Measurements from ENCODE around the gene MED10. TPM values are rescaled to one million over a fixed set of nuclear protein-coding genes. Genes with fewer than 3 reads are reported as not detected.

The MED10 gene
- total RNA-seq (2012; rRNA removed) (9.1 and 15.6 TPM in 2 replicates), polyA plus RNA-seq (2012; rRNA removed) (60.0 and 67.5 TPM in 2 replicates), Bru-seq, nascent RNA (percentile 89 among the genes with signal in this experiment), BruChase-seq, experiment 1, labeled RNA remaining after a 6-hour chase (percentile 64 among the genes with signal in this experiment), BruChase-seq, experiment 2, labeled RNA remaining after a 2-hour chase (percentile 68 among the genes with signal in this experiment)
- polyA plus RNA-seq (2012; cell fraction: cytosol; rRNA removed), result 46.6 and 71.9 TPM in 2 replicates
- 32.8 and 63.9 TPM in 2 replicates for polyA plus RNA-seq (2012; cell fraction: nucleus; rRNA removed; ENCODE audit: low replicate concordance)
- long read RNA-seq, transcript MED10-201 (4 exons, 1,141 nt), result major isoform, 41 of 49 reads
- long read RNA-seq, partial matches to known transcripts, result 6 of 49 reads
- long read RNA-seq, other reads (novel, unspliced or antisense), result 1 of 49 reads

GRCh38 chr5:6377905-6378765 is at the start of gene MED10:
TSS of gene MED10 (minus strand) at chr5:6378547. CDS start at chr5:6378483, 64 bp downstream.
- peak within 1 kb of the TSS; percentile 80 for H3K27ac ChIP-seq (ENCODE audit: insufficient read depth, low read length)
- H3K4me2 ChIP-seq (ENCODE audit: low read depth, low read length), result peak within 1 kb of the TSS; percentile 75
- no peak within 1 kb of the TSS for H2BK15ac ChIP-seq (ENCODE audit: low read depth, low read length)
- ATAC-seq (ENCODE audit: low read depth), result peak; percentile 98
- intact Hi-C loops (cut with micrococcal nuclease), result loop anchor here (1.0 to 10.0 kb wide), 3 partner anchors 227 to 884 kb away; no protein-coding TSS in a partner anchor
- WGBS, 2 experiments (ENCODE audit: extremely low coverage in 2 of 2, insufficient read length in 1 of 2), result 1% methylated on average over 34 of the region's 60 CpGs; no CpG with 5 or more reads in 1 of the 2 experiments
- ChIA-PET CTCF (no interaction called here), POLR2A (ENCODE audit: unreplicated experiment) (interaction anchor here (0.6 to 0.7 kb wide), 3 partner anchors 48 to 883 kb away, joined by 3 to 6 read pairs (median 4); no protein-coding TSS in a partner anchor)
- H3K9me1 ChIP-seq (ENCODE audit: insufficient read depth, low read length), result no peaks in the 10 kb centered on the region; the same call in 1 of the 2 replicates
- peak within 1 kb of the TSS; percentile 69 for H4K5ac ChIP-seq (ENCODE audit: low read depth, low read length)
- H4K8ac ChIP-seq (ENCODE audit: low read depth in 2 of 2, low read length in 2 of 2), result peak within 1 kb of the TSS; percentile 68 to 94
- no peaks in the 10 kb centered on the region for H3K9me3 ChIP-seq (ENCODE audit: control insufficient read depth, insufficient read depth, low read length)
- peak within 1 kb of the TSS; percentile 98 for H2AK9ac ChIP-seq (replicated peaks; ENCODE audit: low read depth, low read length, poor library complexity)
- no peak within 1 kb of the TSS for H2BK120ac ChIP-seq (ENCODE audit: low read depth, low read length)
- in situ Hi-C loops (cut with MboI; ENCODE audit: low sequenced_read_pairs), result loop anchor here (10.0 kb wide), 2 partner anchors 217 to 883 kb away; no protein-coding TSS in a partner anchor
- H3K79me1 ChIP-seq (ENCODE audit: low read depth in 1 of 2, low read length in 2 of 2), result peaks cover 19 to 31% of the 10 kb centered on the region in 2 experiments
- peak within 1 kb of the TSS; percentile 89 for H3K4ac ChIP-seq (ENCODE audit: low read depth, low read length)
- H2BK20ac ChIP-seq (ENCODE audit: low read depth, low read length), result no peak within 1 kb of the TSS
- peak within 1 kb of the TSS; percentile 68; the same call in 1 of the 2 replicates for H3K23ac ChIP-seq (ENCODE audit: low read depth, low read length)
- no peak within 1 kb of the TSS; the same call in 1 of the 2 replicates for H3K18ac ChIP-seq (ENCODE audit: low read depth, low read length)
- H3K14ac ChIP-seq (replicated peaks; ENCODE audit: low read depth, low read length), result peak within 1 kb of the TSS; percentile 91
- DNase-seq, result peak; percentile 91
- H3K4me3 ChIP-seq (ENCODE audit: insufficient read depth, low read depth, low read length), result peak within 1 kb of the TSS; percentile 84
- H3K4me1 ChIP-seq (ENCODE audit: control insufficient read depth, insufficient read depth, low read length), result peaks cover 4% of the 10 kb centered on the region
- peak within 1 kb of the TSS; percentile 50 for H3K56ac ChIP-seq (ENCODE audit: extremely low read depth, insufficient read depth, low read length)
- peaks cover 20% of the 10 kb centered on the region for H3K36me3 ChIP-seq (ENCODE audit: control insufficient read depth, insufficient read depth, low read length)
- H3K27me3 ChIP-seq (ENCODE audit: control insufficient read depth, insufficient read depth, low read length), result no peaks in the 10 kb centered on the region
- H2BK5ac ChIP-seq (ENCODE audit: low read depth, low read length, poor library complexity, severe bottlenecking), result peak within 1 kb of the TSS; percentile 66
- peaks cover 17% of the 10 kb centered on the region; the same call in 1 of the 2 replicates for H4K20me1 ChIP-seq (ENCODE audit: insufficient read depth, low read length)
- peak within 1 kb of the TSS; percentile 92 for H2AFZ ChIP-seq (replicated peaks; ENCODE audit: low read length, poor library complexity)
- H2AK5ac ChIP-seq (ENCODE audit: low read depth, low read length), result peak within 1 kb of the TSS; percentile 68
- peak within 1 kb of the TSS; percentile 73 for H4K91ac ChIP-seq (ENCODE audit: insufficient read depth, low read depth, low read length)
- BruUV-seq (replicated peaks), result no TSS peak
- dilution Hi-C loops (cut with HindIII; ENCODE audit: low sequenced_read_pairs, unreplicated experiment), result no loop called here
- peak within 1 kb of the TSS; percentile 86 for H3K9ac ChIP-seq (ENCODE audit: low read depth, low read length)
- TF ChIP-seq MAFK (IDR thresholded peaks at IDR 0.05; ENCODE audit: low read depth, low read length), result no peak
- TF ChIP-seq MXI1 (IDR thresholded peaks at IDR 0.05; ENCODE audit: borderline replicate concordance, low read depth, low read length), result peak; percentile 91
- no peak for TF ChIP-seq RAD21 (IDR thresholded peaks at IDR 0.05; ENCODE audit: low read length)
- no peak for TF ChIP-seq CTCF (conservative IDR thresholded peaks at IDR 0.05; ENCODE audit: low read depth, low read length)
- peak; percentile 85 for TF ChIP-seq POLR2A (IDR thresholded peaks at IDR 0.05; ENCODE audit: low read depth, low read length)
- no peak for TF ChIP-seq NFE2L2 (IDR thresholded peaks at IDR 0.05; ENCODE audit: low read depth, low read length)
- TF ChIP-seq BHLHE40 (IDR thresholded peaks at IDR 0.05; ENCODE audit: low read depth, low read length), result no peak
- TF ChIP-seq RCOR1 (IDR thresholded peaks at IDR 0.05; ENCODE audit: insufficient replicate concordance, low read length), result no peak
- TF ChIP-seq USF2 (IDR thresholded peaks at IDR 0.05; ENCODE audit: low read depth, low read length), result no peak
- no peak for TF ChIP-seq RFX5 (IDR thresholded peaks at IDR 0.05; ENCODE audit: low read depth, low read length)
- peak; percentile 52; the same call in 1 of the 2 replicates for TF ChIP-seq MAZ (IDR thresholded peaks at IDR 0.05; ENCODE audit: borderline replicate concordance, low read depth, low read length)
- no peak for TF ChIP-seq FOS (IDR thresholded peaks at IDR 0.05; ENCODE audit: low read depth, low read length)

Measured in IMR-90 (cell line).